ENCODE results near the gene TLR1.
"Not testable (repeated sequence)": the region's sequence is repeated elsewhere in the genome, so short reads cannot be mapped to it uniquely, and the experiment has no call there.

TLR1 gene

DNA sequence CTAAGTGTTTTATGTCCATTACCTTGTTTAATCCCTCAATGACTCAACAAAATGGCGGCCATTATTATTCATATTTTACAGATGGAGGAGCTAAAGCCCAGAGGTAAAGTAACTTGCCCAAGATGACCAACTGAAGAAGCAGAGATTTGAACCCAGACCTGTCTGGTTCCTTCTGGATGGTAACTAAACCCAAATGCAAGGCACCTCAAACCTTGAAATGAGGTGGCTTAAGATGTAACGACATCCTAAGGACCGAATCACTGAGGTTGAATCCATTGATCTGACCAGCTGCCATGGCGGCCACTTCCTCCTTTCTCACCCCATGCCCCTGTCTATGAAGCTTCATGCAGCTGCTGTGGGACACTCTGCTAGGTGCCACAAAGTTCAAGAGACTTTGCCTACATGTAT is 22.7 kb downstream of the TLR1 start:
- in situ Hi-C loops (cut with HindIII; ENCODE audit: low pct_ligation_motif_present, low pct_unique_long_range_greater_than_20kb, low sequenced_read_pairs) = no loop called here
- no peak for DNase-seq

- no peak for DNase-seq
- in situ Hi-C loops (cut with HindIII; ENCODE audit: low pct_ligation_motif_present, low pct_unique_long_range_greater_than_20kb, low sequenced_read_pairs) = no loop called here
Measured at GRCh38 chr4:38780833-38781484, 23.6 kb downstream of the TLR1 start.

DNA sequence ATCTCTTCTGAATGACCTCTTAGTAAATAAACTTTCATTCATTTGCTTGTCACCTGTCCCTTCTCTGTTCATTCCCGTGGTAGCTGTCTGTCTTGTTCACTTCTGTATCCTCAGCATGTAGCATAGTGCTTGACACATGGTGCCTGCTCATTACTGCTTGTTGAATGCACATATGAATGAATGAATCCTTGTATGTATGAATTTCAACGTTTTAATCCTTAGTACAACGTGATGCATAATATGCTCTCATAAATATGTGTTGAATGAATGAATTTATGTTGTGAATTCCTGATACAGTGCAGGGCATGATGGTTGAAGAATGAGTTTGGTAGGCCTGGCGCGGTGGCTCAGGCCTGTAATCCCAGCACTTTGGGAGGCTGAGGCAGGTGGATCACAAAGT is 24.8 kb downstream of the TLR1 start:
- in situ Hi-C loops (cut with HindIII; ENCODE audit: low pct_ligation_motif_present, low pct_unique_long_range_greater_than_20kb, low sequenced_read_pairs) = no loop called here
- no peak for DNase-seq

- in situ Hi-C loops (cut with HindIII; ENCODE audit: low pct_ligation_motif_present, low pct_unique_long_range_greater_than_20kb, low sequenced_read_pairs); DNase-seq: not testable (repeated sequence)
Measured at GRCh38 chr4:38777925-38778324, 26.7 kb downstream of the TLR1 start.

- in situ Hi-C loops (cut with HindIII; ENCODE audit: low pct_ligation_motif_present, low pct_unique_long_range_greater_than_20kb, low sequenced_read_pairs) = no loop called here
- DNase-seq = no peak
Measured at GRCh38 chr4:38775326-38775725, 29.3 kb downstream of the TLR1 start.

DNA sequence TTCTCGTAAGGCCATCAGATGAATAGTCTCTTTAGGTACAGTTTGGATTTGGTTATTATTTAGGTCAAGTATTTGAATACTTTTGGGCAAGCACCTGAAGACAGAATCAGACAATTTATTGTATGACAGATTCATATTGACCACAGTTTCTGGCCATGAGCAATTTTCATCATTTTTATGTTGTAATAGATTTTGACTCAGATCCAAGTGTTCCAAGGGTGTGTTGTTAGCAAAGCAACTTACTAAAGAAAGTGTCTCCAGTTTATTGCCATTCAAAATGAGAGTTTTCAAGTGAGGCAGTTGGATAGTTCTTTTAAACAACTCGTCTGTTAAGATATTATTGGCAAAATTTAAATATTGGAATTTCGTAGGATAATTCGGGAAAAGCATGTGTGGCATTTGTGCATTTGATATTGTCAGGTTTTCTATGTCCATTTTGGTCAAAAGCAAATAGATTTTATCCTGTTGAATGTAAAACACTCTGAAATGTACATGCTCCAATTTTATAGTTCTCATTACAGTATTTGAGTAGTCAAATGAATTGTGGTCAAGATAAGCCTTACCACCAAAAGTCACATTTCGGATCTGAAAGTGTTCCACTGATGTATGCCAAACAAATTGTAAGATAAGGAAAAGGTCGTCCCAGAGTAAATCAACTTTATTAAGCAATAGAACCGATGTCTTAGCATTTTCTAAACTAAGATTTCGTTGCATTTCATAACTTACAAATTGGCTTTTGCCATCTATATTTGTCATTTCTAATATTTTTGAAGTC is 30.2 kb downstream of the TLR1 start:
- DNase-seq = no peak
- in situ Hi-C loops (cut with HindIII; ENCODE audit: low pct_ligation_motif_present, low pct_unique_long_range_greater_than_20kb, low sequenced_read_pairs) = no loop called here

DNA sequence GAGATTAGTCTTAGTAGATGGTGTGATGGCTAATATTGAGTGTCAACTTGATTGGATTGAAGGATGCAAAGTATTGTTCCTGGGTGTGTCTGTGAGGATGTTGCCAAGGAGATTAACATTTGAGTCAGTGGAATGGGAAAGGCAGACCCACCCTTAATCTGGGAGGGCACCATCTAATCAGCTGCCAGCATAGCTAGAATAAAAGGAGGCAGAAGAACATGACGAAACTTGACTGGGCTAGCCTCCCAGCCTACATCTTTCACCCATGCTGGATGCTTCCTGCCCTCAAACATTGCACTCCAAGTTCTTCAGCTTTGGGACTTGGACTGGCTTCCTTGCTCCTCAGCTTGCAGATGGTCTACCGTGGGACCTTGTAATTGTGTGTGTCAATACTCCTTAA is 34.3 kb downstream of the TLR1 start:
- in situ Hi-C loops (cut with HindIII; ENCODE audit: low pct_ligation_motif_present, low pct_unique_long_range_greater_than_20kb, low sequenced_read_pairs); DNase-seq: not testable (repeated sequence)

GRCh38 chr4:38769857-38770256 is 34.7 kb downstream of the TLR1 start:
- in situ Hi-C loops (cut with HindIII; ENCODE audit: low pct_ligation_motif_present, low pct_unique_long_range_greater_than_20kb, low sequenced_read_pairs) = no loop called here

DNA sequence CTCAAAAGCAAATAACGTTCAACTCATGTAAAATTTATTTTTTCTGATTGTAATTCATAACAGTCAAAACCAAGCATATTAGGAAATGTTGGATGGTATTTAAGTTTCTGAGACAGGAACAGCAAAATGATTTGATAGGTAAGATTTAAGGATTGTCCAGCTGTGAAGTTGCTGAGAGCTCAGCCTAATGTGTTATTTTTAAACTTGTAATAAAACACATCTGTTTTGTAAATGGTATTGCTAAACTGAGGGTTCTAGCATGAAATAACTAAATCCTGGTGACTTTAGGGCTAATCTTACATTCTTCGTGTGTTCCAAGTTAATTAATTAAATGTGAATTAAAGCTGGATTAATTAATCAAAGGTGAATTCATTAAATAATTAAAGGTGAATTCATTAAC is 35.1 kb downstream of the TLR1 start:
- in situ Hi-C loops (cut with HindIII; ENCODE audit: low pct_ligation_motif_present, low pct_unique_long_range_greater_than_20kb, low sequenced_read_pairs) = no loop called here
- no peak for DNase-seq

More at GRCh38 chr4:38769857-38770256, 34.7 kb downstream of the TLR1 start:
- DNase-seq = no peak

- in situ Hi-C loops (cut with HindIII; ENCODE audit: low pct_ligation_motif_present, low pct_unique_long_range_greater_than_20kb, low sequenced_read_pairs) = no loop called here
- DNase-seq = no peak
Measured at GRCh38 chr4:38768968-38769394, 35.6 kb downstream of the TLR1 start.

DNA sequence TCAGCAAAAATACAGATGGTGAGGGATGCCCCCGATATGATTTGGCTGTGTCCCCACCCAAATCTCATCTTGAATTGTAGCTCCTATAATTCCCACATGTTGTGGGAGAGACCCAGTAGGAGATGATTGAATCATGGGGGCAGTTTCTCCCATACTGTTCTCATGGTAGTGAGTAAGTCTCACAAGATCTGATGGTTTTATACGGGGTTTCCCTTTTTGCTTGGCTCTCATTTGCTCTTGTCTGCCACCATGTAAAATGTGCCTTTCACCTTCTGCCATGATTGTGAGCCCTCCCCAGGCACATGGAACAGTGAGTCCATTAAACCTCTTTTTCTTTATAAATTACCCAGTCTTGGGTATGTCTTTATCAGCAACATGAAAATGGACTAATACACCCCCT is 37.7 kb downstream of the TLR1 start:
- DNase-seq; in situ Hi-C loops (cut with HindIII; ENCODE audit: low pct_ligation_motif_present, low pct_unique_long_range_greater_than_20kb, low sequenced_read_pairs): not testable (repeated sequence)

DNA sequence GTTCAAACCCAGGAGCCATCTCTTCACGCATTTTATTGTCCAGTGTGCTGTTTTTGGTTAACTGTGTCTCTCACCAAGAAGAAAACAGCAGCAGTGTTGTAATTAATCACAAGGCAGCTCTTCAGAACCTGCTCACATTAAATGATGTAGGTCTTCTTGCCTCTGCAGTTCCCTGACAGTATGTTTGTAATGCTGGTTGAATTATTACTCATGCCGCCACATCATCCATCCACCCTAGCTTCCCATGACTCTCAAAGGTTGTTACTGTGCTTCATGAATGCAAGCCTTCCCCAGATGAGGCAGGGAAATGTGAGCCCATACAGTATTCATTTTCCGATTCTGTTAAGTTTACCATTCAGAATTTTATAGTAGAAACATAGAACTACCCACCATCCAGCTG is 39.2 kb downstream of the TLR1 start:
- in situ Hi-C loops (cut with HindIII; ENCODE audit: low pct_ligation_motif_present, low pct_unique_long_range_greater_than_20kb, low sequenced_read_pairs) = no loop called here

DNA sequence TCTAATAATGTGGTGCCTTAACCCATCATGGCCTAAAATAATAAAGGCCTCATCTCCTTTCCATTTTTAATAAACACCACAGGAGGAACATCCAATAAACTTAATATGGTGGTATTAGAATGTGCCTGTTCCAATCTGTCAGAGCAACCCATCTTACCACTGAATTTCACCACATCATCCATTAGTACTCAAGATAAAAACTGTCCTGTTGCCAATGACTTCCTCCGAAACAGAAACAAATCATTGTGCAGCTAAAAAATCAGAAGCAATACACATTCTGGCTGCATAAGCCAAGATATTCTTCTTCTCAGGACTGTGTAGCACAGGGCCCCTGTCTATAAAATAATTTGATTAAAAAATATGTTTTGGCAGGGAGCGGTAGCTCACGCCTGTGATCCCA is 40.3 kb downstream of the TLR1 start:
- in situ Hi-C loops (cut with HindIII; ENCODE audit: low pct_ligation_motif_present, low pct_unique_long_range_greater_than_20kb, low sequenced_read_pairs) = no loop called here
- DNase-seq = no peak

More for the DNA sequence above, 39.2 kb downstream of the TLR1 start:
- no peak for DNase-seq

GRCh38 chr4:38762560-38762959 is 42.0 kb downstream of the TLR1 start:
- DNase-seq = no peak
- in situ Hi-C loops (cut with HindIII; ENCODE audit: low pct_ligation_motif_present, low pct_unique_long_range_greater_than_20kb, low sequenced_read_pairs) = no loop called here

DNA sequence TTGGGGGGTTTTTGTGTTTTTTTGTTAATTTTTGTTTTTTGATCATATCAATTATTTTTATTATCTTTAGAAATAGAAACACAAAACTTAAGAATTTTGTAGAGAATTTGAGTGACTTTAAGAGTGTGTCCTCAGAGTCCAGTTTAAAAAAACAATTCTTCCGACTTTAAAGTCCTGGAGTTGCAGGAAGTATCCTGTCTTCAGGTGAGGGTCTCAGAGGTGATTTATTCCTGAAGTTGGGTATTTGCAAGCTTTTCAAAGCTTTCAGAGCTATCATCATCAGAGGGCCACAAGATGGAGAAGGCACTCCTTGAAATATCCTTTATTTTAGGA is 44.8 kb downstream of the TLR1 start:
- in situ Hi-C loops (cut with HindIII; ENCODE audit: low pct_ligation_motif_present, low pct_unique_long_range_greater_than_20kb, low sequenced_read_pairs) = no loop called here
- DNase-seq = no peak

- in situ Hi-C loops (cut with HindIII; ENCODE audit: low pct_ligation_motif_present, low pct_unique_long_range_greater_than_20kb, low sequenced_read_pairs) = no loop called here
- peak; percentile 33 for DNase-seq
Measured at GRCh38 chr4:38759113-38759789, 45.3 kb downstream of the TLR1 start.

DNA sequence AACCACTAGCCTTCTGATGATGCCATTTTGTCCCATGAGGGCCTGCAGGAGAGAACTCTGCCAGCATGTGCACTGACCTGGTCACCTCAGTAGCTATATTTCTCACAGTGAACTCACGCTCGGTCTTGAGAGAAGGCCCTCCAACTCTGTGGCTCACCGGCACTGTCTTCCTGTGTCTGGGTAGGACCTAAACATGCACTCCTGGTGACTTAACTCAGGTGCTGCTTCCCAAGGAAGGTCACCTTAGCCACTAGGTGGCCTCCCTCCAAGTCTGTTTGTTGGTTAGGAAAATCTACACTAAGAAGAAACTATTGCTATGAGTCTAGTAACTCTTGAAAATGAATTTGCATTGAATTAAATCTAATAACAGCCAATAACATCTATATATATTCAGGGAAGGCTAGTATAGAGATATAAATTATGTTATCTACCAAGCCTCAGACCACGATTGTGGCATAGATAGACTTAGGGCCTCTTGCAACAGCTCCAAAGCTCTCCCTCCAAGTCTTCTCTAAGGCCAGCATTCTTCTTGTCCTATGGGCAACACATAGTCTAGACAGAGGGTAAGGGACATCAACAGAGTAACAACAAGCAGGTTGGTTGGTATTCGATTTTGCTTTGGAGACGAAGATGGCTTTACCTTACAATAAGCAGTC is 46.5 kb downstream of the TLR1 start:
- in situ Hi-C loops (cut with HindIII; ENCODE audit: low pct_ligation_motif_present, low pct_unique_long_range_greater_than_20kb, low sequenced_read_pairs) = no loop called here
- DNase-seq = no peak

DNA sequence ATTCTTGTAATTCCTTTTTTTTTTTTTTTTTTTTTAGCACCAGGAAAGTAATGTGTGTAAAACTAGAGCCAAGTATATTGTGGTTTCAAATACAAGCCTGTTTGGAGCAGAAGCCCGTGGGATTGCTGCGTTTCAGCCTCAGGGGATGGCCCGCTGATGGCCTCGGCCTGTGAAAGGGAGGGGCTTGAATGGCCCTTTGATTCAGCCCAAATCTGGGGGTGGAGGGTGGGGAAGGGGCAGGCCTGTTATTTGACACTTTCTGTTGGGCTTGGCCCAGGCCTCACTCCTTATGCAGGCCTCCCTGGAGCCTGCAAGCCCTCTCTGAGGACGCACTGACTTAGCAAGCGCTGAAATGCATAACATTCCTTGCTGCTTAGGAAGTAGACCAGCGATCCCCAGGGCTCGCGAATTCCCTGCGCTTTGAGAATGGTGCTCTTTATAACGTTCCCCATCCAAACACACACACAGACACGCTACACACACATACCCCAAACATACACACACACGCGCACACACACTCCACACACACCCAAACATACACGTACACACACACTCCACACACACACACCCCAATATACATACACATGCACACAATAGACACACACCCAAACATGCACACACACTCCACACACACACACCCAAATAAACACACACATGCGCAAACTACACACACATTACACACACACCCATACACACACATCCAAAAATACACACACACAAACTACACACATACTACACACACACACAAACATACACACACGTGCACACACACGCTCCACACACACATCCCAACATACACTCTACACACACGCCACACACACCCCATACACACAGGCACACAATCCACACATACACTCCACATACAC is 51.4 kb downstream of the TLR1 start:
- in situ Hi-C loops (cut with HindIII; ENCODE audit: low pct_ligation_motif_present, low pct_unique_long_range_greater_than_20kb, low sequenced_read_pairs) = no loop called here

More for the DNA sequence above, 51.4 kb downstream of the TLR1 start:
- DNase-seq = peak; percentile 96
